ENCODE data around the gene RHBDL3.
"Not testable (repeated sequence)": the region's sequence is repeated elsewhere in the genome, so short reads cannot be mapped to it uniquely, and the experiment has no call there.

The RHBDL3 gene, protein sequence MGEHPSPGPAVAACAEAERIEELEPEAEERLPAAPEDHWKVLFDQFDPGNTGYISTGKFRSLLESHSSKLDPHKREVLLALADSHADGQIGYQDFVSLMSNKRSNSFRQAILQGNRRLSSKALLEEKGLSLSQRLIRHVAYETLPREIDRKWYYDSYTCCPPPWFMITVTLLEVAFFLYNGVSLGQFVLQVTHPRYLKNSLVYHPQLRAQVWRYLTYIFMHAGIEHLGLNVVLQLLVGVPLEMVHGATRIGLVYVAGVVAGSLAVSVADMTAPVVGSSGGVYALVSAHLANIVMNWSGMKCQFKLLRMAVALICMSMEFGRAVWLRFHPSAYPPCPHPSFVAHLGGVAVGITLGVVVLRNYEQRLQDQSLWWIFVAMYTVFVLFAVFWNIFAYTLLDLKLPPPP

DNA sequence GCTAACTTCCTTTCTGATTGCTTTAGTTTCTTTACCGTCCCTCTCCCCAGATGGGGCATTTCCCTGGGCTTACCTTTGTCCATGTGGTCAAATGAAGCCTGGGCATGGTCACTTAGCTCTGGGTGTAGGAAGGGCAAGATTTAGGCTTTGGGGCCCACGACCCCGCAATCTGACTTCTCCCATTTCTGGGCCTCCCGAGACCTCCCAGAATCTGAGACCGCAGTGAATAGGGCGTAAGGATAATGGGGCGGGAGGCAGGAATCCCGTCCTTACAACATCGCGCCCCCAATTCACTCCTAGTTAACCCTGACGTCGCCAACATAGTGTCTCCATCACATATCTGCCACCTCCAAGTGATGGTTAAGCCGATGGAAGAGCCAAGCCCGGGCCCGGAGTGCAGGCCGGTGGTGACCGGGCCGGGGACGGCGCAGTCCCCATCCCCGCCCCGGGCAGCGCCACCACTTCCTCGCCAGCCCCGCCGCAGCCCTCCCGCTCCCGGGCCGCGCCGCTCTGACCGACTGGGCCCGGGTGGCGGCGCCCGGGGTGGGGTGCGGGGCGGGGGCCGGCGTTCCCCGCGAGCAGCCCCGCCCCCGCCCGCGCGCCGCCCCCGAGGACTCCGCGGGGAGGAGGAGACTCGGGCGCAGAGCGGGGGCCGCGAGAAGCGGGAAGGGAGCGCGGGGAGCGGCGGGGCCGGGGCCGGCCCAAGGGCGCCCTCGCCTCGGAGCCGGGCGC is at the start of gene RHBDL3:
Gene RHBDL3, plus strand, starts transcription at position 641 of the 732 bp plus-strand sequence. CDS start 358 bp downstream, outside the sequence.
- DNase-seq, result peak; percentile 14

DNA sequence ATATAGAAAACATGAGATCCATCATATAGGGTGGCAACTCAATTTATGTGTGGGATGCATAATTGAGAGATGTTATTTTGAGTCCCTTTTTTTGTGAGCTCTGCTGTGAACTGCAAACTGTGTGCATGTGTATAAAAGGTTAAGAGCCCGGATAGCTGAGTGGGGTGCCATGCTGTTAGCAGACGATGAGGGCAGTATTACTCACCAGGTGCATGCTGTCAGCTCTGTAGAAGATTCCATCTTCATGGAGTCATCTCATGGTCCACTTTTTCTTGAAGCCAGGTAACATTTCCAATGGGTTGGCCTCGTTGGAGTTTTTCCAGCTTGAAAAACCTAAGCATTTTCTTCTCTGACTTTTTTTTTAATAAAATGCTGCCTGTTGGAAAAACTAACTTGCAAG is 43.0 kb upstream of the RHBDL3 start:
- no peak for DNase-seq

DNA sequence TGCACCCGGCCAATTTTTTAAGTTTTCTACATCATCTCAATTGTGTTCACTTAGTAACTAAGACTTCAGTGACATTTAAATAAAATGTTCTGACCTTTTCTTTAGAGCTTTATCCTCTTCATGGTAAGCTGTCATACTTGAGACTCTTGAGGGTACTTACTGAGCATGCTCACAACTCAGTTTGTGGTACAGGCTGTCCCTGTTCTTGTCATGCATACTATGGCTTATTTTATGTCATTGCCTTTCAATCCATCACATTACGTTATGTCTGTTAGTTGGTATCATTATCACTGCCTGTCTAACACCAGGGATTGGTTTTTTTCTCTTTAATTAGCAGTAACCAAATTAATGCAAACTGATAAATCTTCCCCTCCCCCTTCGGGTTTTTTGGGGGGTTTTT is 41.9 kb upstream of the RHBDL3 start:
- DNase-seq, result no peak

DNA sequence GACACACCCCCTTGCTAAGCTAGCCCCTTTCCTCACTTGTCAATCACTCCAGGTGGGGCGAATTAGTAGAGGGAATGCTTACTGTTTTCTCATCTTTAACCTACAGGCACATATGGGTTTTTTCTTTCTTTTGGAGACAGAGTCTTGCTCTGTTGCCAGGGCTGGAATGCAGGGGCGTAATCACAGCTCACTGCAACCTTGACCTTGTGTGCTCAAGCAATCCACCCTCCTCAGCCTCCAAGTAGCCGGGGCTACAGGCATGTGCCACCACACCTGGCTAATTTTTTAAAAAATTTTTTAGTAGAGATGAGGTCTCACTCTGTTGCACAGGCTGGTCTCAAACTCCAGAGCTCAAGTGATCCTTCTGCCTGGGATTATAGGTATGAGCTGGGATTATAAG is 38.7 kb upstream of the RHBDL3 start:
- no peak for DNase-seq

DNA sequence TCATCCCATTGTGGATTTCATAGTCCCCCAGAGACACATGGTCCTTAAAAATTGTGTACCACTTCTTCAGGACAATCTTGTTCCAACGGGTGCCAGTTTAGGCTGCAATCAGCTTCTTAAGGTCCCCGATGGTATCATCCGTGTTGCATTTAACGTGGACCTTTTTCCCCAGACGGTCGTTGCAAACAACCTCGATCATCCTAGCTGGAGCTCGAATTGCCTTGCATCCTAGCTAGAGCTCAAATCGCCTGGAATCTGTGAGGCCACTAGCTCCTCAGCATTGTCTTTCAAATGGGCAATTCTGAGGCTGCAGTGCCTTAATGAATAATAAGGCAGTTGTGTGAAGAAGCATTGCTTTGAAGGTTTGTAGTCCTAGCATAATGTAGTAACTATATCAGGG is 37.7 kb upstream of the RHBDL3 start:
- DNase-seq, result no peak

DNA sequence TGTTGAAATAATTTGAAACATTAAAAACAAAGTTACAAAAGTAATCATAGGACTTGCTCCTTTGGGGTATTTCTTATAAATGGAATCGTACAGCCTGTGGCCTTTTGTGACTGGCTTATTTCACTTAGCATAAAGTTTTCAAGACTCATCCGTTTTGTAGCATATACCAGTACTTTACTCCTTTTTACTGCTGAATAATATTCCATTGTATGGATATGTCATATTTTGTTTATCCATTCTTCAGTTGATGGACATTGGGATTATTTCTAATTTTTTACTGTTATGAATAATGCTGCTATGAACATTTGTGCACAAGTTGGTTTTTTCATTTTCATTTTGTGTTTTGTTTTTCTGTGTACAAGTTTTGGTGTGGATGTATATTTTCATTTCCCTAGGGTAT is 30.0 kb upstream of the RHBDL3 start:
- no peak for DNase-seq

DNA sequence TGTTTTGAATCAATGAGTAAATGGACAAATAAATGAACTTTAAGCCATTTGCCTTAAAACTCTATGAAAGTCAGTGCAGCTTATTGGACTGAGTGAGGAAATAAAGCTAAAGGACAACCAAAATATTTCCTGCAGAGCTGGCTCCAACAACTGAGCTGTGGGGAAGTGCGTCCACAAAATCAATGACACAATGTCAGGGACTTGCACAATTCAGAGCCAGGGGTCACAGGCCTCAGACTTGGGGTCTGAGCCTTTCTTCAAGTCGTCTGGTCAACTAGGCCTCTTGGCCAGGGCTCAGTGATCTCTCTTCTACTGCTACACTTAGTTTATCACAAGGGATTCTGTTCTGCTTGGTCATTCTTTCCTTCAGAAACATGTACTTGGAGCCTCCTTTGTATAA is 26.2 kb upstream of the RHBDL3 start:
- DNase-seq, result no peak

DNA sequence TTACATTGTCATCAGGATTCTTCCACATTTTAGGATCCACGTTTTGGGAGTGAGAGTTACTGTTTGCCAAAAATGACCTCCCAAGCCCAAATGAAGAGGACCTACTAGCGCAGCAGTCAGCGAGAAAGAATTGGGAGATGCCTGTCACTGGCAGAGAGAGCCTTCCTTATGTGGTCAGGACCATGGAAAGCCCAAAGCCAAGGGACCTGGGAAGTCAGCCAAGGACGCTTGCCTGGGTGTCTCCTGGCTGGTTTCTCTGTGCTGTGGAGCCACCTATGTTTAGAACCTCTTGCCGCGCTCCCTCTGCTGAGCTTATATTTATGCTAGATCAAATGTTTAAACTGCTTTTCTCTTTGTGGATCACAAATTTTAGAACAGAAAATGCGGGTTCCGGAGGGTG is 24.9 kb upstream of the RHBDL3 start:
- no peak for DNase-seq

DNA sequence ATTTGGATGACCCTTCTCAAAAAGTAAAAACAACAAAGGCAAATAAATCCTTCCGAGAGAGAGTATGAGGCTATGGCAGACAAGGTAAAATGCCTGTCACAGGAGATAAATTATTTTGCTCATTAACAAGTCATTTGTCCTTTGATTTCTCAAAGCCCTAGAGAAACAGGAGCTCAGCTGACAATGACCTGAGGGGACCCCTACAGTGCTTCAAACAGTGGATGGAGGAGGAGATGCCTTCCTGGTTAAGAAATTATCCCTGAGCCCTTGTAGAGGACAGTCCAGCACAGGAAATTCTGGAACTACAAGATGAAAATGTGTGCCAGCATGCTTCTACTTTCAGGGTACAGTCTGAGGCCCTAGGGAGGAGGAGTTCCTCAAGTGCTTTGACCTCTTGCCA is 24.0 kb upstream of the RHBDL3 start:
- DNase-seq, result no peak

DNA sequence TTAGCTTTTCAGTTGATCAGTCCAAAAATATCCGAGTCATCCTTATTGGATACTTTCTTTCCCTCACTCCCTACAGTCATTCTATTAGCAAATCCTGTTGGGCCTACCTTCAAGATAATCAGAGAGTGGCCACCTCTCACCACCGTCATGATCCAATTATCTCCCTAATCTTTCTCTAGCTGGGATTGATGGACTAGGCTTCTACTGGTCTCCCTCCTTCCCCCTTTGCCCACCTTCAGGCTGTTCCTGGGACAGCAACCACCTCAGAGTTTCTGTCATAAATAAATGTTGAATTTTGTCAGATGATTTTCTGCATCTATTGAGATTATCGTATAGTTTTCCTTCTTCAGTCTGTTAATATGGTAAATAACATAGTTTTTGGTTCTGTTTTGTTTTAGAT is 16.2 kb upstream of the RHBDL3 start:
- no peak for DNase-seq

DNA sequence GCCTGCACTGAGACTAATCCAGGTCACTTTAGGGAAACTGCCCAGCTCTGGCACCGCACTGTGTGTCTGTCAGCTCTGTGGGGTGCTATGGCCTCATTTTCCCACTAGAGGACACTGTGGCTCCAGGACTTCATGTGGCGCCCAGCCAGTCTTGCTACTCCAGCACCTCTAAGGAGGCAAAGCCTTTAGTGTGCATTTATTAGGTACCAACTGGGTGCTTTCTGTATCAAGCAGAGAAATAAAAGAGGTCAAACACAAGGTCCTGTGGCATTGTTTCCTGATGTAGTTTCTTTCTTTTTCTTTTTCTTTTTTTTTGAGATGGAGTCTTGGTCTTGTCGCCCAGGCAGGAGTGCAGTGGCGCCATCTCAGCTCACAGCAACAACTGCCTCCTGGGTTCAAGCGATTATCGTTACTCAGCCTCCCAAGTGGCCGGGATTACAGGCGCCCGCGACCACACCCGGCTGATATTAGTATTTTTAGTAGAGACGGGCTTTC is 12.5 kb upstream of the RHBDL3 start:
- DNase-seq, result peak; percentile 54

DNA sequence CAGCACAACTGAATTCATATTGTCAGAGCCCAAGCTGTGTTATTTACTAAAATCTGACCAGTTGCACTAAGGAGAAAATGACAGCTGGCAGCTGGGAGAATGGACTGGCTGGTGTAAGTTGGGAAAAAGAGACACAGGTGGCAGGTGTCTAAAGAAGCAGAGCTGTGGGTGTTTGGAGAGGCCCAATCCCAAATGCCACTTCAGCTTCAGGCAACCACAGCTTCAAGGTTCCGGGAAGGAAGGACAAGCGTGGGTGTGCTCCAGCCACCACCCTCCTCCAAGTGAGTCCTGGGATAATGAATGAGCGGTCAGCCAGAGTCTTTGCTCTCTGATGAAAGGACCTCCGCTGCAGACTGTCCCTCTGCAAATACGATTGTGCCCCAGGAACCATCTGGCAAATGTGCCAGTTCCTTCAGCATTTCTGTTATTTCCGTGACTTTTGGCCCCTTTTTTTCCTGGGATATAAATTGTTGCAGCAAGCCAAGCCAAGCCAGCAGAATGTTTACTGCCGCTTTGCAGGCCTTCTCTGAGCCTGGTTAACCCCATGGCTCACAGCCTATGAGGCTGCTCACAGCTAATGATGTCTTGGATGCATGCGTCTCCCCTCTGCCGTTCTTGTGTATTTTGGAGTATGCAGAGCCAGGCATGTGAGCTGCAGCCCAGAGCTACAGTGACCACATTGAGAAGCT is 9.5 kb upstream of the RHBDL3 start:
- DNase-seq, result no peak

DNA sequence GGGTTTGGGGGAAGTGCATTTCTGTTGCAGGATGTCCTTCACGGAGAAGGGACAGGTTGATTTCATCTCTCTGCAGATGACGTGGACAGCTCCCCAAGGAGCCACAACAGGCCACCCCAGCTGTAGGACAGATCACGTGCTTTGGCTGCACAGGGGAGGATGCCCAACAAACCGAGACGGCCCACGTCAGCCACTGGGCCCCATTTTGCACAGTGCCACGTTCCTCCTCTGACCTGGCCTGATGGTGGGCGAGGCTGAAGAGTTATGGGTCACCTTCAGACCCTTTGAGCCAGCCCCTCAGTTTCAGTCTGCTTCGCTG is 9.0 kb upstream of the RHBDL3 start:
- no peak for DNase-seq

DNA sequence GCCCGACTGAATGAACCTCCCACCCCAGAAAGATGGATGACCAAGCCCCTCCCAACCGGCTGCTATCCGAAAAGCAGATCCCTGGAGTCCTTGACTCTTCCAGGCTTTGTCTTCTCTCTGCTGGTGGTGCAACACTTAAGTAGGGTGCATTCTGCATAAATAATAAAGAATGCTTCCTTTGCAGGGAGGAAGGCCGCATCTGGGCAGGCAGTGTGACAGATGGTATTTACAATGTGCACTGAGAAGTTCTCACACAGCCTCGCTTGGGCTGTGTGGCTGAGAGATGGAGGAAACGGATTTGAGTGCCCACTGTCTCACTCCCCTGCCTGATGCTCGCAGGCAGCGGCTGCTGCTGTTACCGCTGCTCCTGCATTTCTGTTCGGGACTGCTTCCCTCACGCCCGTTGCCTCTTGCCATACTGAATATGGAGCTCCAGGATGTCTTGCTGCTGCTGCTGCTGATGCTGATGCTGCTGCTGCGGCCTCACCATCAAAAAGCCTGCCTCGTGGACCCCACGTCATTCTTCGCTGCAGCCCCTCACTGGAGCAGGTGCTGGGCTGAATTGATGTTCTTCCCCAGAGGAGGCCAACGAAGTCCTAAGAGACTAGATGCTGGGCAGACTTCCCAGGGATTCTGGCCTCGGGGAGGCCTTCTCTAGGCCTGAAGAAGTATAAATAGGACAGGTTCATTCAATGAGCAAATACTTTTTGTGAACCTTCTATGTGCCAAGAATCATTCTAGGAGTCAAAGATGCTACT is 7.1 kb upstream of the RHBDL3 start:
- no peak for DNase-seq

DNA sequence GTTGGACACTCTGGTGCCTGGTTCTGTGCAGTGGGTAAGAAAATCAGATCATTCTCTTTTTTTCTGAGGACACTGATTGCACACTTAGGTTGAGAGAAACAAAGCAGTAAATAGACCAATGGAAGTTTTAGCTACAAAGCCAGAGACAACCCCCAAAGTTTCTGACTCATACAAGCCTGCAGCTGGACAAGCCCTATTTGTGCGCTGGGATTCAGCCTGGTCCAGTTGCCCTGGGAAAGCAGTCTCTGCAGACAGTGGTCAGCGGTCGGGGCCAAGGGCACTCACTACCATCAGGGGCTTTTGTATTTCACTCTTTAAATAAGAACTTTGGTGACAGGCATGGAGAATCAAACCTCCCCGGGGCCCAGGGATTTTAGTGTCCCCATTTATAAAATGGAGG is 6.0 kb upstream of the RHBDL3 start:
- no peak for DNase-seq

DNA sequence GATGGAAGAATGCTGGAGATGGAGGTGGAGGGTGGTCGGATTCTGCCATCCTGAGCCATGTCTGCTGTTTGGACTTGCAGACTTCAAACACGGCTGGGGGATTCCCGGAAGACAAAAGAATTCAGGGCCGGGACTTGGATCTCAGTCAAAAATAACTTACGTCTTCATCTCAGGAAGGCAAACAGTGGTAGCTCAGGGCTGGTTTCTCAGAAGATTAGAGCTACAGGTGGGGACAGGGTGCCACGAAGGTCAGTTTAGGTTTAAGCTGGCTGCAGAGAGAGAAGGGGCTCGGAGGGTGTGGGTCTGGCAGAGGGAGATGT is 4.3 kb upstream of the RHBDL3 start:
- DNase-seq, result no peak

DNA sequence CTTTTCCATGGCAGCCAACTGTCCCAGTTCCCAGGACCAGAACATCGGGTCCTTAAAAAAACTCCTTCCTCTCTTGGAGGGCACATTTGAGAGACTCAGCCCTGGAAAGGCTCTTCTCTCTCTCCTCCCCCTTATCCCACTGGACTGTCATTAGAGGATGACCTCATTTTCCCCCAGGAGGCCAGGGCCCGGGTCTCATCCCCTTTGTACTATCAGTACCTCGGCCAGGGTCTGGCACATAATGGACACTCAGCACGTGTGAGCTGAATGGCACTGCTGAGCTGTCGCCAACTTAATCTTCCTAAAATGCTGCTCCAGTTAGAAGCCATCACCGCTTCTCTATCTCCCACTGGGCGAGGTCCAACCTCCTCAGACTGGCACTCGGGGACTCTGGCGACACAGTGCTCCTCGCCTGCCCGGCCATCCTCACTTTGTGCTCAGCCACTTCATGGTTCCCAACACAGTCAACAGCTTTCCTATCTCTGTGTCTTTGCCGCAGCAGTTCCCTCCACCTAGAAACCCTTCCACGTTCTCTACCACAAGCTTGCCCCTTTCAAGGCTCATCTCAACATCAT is 3.6 kb upstream of the RHBDL3 start:
- no peak for DNase-seq

DNA sequence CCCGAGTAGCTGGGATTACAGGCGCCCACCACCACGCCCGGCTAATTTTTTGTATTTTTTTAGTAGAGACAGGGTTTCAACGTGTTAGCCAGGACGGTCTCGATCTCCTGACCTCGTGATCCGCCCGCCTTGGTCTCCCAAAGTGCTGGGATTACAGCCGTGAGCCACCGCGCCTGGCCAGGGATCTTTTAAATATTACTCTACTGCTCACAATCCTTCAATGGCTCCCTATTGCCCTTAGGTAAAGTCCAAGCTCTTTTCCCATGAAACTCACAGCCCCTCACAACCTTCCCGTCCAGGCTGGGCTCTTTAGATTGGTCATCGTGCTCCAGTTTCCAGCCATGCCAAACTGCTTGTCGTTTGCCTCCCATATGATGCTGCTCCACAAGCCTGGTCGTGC is 2.1 kb upstream of the RHBDL3 start:
- not testable (repeated sequence) for DNase-seq

DNA sequence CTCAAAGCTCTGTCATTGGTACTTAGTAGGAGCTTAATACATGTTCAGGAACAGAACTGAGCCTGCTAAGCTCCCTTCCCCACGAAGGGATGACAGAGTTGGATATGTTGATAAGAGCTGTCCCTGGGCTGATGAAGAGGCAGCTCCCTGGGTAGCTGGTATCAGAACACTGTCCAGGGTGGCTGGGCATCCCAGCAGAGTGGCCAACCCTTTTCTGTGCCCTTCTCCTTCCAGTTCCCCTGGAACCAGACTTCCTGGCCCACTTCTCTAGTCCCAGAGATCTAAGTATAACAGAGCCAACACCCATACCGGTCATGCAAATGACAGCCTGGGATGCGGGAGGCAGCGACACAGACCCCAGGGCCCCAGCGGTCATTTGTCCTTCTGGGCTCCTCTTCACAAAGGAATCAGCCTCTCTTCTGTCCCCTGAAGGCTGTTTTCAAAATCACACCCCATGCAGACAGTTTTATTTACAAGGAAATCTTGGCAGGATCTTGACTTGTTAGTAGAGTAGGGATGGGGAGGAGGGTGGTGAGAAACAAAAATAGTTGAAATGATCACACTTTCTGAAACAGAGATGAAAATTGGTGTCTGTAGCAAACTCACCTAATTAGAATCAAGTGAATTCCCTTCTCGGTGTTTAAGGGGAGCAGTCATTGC is 1.4 kb upstream of the RHBDL3 start:
- DNase-seq, result no peak

DNA sequence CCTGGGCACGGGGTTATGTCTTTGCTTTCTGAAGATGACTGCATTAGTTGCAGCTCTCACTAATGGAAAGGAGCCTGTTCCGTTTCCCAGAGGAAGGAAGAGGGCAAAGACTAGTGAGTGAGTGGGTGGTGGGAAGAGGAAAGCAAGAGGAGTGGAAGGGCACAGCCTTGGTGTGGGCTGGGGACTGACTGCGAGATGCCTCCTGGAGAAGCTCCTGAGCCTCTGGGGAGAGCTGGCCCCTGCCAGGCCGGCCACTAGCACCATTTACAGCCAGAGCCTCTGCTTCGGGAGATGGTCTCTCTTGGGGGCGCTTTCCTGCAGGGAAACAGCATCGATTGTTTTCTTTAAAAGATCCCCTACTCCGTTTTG is 825 bp upstream of the RHBDL3 start:
- no peak for DNase-seq

DNA sequence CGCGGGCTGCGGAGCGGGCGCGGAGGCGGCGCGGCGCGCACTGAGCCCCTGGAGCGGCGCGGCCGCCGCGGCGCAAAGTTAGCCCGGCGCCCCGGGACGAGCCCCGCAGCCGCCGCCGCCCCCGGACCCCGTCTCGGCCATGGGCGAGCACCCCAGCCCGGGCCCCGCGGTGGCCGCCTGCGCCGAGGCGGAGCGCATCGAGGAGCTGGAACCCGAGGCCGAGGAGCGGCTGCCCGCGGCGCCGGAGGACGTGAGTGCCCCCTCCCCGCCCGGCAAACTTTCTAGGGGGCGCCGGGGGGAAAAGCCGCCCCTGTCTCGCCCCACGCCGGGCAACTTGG is 388 bp downstream of the RHBDL3 start:
- DNase-seq, result no peak
